NK-92 (cell line): ENCODE measurements around the gene RANBP17.

Experiments used
- DNase-seq: peaks from one replicate; lab custom pipeline; 2025; ENCODE audit not compliant: unreplicated experiment; lab: John Stamatoyannopoulos, UW

RANBP17 gene

GRCh38 chr5:171080186-171080938 is 218.5 kb downstream of the RANBP17 start:
- no peak for DNase-seq

DNA sequence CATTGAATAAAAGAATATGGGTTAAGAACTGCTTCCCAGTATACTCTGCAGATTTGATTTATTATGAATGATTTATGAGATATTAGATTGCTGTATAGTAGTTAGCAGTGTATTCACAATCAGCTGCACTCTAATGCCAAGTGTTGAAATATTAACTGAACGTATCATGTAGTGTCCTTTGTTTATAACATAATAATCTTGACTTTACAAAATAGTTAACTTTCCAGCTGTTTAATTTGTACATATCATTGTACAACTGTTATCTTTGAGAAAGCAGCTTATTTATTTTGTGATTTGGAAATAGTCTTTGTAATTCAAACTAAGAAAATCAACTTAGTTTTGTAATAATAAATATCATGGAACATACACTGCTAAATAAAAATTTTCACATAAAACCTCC is 219.5 kb downstream of the RANBP17 start:
- no peak for DNase-seq

DNA sequence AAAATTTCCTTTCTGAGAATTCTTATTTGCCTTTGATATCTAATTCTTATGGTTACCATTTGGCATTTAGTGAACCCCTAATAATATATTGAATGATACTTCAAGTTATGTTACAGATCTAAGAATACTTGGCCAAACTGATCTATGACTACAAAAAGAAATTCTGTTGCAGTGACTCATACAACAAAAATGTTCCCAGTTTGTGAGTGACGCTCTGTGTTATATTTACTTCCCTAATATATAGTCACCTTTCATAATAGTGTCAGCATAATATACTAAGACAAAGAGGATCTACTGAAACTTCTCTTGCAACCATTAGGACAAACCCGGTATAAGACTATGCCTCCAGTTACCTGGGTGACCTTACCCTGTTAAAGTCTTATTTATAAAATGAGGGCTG is 230.4 kb downstream of the RANBP17 start:
- no peak for DNase-seq

DNA sequence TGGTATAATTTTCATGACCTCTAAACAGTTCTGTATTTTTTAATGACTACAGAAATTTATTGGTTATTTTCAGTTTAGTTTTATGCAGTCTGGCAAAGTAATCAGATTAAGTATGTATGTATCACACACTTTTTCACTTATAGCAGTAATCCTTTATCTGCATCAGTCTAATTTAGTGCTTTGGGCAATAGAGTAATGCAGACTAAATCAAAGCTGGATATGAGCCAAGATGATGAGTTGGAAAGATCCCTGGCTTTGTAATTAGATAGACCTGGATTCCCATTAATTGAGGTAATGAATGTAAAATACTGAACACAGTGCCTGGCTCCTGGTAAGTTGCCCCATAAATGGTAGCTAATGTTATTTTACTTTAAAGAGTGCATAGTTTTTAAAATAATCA is 231.8 kb downstream of the RANBP17 start:
- no peak for DNase-seq

- no peak for DNase-seq
Measured at GRCh38 chr5:171094356-171094755, 232.5 kb downstream of the RANBP17 start.

DNA sequence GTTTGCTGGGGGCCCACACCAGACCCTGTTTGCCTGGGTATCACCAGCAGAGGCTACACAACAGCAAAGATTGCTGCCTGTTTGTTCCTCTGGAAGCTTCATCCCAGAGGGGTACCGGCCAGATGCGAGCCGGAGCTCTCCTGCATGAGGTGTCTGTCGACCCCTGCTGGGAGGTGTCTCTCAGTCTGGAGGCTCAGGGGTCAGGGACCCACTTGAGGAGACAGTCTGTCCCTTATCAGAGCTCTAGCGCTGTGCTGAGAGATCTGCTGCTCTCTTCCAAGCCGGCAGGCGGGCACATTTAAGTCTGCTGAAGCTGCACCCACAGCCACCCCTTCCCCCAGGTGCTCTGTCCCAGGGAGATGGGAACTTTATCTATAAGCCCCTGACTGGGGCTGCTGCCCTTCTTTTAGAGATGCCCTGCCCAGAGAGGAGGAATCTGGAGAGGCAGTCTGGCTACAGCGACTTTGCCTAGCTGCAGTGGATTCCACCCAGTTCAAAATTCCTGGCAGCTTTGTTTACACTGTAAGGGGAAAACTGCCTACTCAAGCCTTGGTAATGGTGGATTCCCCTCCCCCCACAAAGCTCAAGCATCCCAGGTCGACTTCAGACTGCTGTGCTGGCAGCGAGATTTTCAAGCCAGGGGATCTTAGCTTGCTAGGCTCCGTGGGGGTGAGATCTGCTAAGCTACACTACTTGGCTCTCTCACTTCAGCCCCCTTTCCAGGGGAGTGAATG is 241.2 kb downstream of the RANBP17 start:
- DNase-seq: no peak

- no peak for DNase-seq
Measured at GRCh38 chr5:171107669-171108068, 245.9 kb downstream of the RANBP17 start.

GRCh38 chr5:171115519-171115918 is 253.7 kb downstream of the RANBP17 start:
- no peak for DNase-seq

DNA sequence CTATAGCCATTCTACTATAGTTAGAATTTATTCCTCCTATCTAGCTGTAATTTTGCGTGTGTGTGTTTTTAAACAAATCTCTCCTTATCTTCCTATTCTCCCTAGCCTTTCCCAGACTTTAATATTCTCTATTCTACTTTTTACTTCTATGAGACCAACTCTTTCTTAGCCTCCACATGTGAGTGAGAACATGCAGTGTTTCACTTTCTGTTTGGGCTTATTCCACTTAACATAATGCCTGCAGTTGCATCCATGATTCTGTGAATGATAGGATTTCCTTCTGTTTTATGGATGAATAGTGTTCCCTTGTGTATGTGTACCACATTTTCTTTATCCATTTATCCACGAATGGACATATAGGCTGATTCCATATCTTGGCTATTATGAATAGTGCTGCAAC is 254.9 kb downstream of the RANBP17 start:
- no peak for DNase-seq

DNA sequence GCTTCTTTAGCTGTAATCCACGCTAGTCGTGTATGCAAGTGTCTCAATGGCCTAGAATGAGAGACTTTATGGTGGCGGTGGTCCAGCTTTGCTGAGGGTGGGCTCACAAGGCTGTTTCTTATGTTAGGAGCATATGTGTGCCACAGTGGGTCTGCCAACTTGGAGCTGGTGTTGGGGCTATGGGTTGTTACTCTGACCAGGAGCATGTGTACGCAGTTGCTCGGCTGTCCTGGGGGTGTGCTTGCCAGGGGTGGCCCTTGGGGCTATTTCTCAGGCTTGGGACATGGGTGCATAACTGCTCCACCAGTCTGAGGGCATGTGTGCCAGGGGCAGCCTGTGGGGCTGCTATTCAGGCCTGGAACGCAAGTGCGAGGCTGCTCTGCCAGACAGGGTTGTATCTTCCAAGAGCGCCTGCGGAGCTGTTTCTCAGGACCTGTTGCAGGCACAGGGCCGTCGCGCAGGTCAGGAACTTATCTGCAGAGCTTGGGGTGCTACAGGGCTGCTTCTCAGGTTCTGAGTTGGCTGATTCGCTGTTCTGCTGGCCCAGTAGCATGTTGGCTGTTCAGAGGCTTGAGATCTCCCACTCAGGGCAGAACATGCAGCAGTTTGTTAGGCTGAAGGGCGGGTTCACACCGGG is 259.3 kb downstream of the RANBP17 start:
- DNase-seq: no peak

DNA sequence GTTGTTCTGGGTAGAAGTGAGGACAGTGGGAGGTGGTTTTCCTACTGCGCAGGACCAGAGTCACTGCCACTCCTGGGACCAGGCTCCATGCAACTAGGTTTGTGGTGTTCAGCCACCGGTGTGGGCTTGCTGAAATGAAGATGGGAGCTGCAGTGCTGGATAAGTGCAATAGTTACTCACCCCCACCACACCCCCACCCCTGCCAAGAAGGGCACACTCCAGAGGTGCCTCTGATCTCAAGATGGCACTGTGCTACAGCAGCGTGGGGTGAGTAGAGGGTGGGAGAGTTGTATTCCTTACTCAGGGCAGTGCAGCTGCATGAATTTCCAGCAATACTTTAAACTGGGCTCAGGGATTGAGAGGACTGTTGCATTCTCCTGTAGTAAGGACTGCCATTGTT is 259.8 kb downstream of the RANBP17 start:
- no peak for DNase-seq

GRCh38 chr5:171122372-171122771 is 260.6 kb downstream of the RANBP17 start:
- no peak for DNase-seq

GRCh38 chr5:171123417-171123816 is 261.6 kb downstream of the RANBP17 start:
- DNase-seq: no peak

GRCh38 chr5:171127314-171127713 is 265.5 kb downstream of the RANBP17 start:
- no peak for DNase-seq

DNA sequence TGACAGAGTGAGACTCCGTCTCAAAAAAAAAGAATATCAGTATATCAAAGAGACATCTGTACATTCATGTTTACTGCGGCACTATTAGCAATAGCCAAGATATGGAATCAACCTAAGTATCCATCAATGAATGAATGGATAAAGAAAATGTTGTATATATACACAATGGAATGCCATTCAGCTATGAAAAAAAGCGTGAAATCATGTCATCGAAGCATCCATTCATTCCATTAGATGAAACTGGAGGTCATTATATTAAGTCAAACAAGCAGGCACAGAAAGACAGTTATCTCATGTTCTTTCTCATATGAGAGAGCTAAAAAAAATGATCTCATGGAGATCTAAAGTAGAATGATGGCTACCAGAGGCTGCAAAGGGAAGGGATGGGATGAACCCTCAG is 266.3 kb downstream of the RANBP17 start:
- no peak for DNase-seq

DNA sequence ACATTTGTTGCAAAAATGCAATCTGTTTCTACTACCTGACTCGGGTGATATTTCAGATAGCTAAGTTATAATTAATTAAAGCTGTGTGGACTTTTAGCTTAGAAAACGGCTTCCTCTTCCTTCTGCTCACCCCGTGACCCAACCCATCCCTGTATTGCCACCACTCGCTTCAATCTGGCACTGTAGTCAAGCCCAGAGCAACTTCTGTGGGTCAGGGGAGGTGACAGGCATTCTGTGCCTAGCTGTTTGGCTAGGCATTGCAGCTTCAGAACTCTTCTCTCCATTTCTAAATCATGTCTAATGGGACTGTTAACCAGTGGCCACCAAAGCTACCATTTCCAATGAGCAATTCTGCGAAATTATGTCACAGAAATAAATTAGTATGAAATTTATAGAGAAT is 267.5 kb downstream of the RANBP17 start:
- no peak for DNase-seq

DNA sequence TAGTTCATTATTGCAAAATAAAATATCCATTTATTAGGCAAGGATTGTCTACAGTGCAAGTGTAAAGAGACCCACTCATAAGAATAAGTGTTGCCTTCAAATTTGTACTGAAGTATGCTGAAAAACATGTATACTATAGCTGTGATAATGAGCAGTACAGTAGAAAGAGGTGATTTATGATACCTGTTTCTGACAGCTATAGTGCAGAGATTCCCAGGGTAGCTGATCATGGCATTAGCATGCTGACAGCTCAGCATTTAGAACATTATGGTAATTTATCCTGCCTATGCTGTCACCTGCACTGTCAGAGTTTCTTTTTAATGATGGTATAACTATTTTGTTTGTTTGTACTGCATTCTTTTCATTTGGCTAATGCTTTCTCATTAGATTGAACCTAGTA is 269.7 kb downstream of the RANBP17 start:
- DNase-seq: no peak

- DNase-seq: no peak
Measured at GRCh38 chr5:171137768-171138525, 276.1 kb downstream of the RANBP17 start.

- no peak for DNase-seq
Measured at GRCh38 chr5:171139227-171139626, 277.4 kb downstream of the RANBP17 start.

- no peak for DNase-seq
Measured at GRCh38 chr5:171142617-171143016, 280.8 kb downstream of the RANBP17 start.

DNA sequence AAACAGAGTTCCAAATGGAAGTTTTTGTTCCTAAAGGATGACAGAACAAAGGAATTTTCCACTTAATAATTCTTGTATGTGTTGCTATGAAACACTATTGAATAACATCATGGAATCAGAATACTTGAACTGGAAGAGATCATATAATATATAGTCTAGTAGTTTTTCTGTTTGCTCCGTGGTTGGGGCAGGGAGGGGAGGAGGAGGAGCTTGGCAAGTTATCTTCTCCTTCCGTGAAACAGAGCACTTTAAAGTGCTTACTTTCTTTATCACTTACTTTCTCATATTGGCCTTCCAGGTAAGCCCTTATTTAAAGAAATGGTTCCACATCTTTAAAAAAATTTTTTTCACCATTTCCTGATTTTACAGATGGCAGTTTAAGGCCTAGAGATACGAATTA is 281.4 kb downstream of the RANBP17 start:
- no peak for DNase-seq
